ENCODE measurements around the gene LEFTY1. TPM values are rescaled to one million over a fixed set of nuclear protein-coding genes. Genes with fewer than 3 reads are reported as not detected.
"Not testable (repeated sequence)": the region's sequence is repeated elsewhere in the genome, so short reads cannot be mapped to it uniquely, and the experiment has no call there.

Gene LEFTY1
- total RNA-seq, 5 donors from 2014 or later (not counting 1 experiment from before 2014, with no cell fraction given) = 0.23 to 0.63 (median 0.35) TPM

DNA sequence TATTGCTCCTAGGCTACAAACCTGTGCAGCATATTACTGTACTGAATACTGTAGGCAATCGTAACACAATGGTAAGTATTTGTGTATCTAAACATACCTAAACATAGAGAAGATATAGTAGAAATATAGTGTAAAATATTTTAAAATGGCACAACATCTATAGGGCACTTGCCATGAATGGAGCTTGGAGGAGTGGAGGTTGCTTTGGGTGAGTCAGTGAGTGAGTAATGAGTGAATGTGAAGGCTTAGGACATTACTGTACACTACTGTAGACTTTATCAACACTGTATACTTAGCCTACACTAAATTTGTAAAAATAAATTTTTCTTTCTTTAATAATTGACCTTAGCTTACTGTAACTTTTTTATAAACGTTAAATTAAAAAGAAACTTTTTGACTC is 44.1 kb upstream of the LEFTY1 start:
- Mint-ChIP-seq H3K27ac (no peak overlapping the region), H3K9me3 (no peaks in the 10 kb centered on the region), H3K27me3 (peaks cover 0 to 2% of the 10 kb centered on the region in 2 donors), H3K36me3 (no peaks in the 10 kb centered on the region), H3K4me3 (no peak overlapping the region), H3K4me1 (peaks cover 13 to 15% (median 14%) of the 10 kb centered on the region in 3 donors)
- Histone ChIP-seq H3K9me3 (no peaks in the 10 kb centered on the region), H3K27me3 (replicated peaks in 1 of 2; ENCODE audit: control insufficient read depth in 2 of 2, extremely low read depth in 1 of 2, insufficient read depth in 2 of 2, low read length in 1 of 2) (no peaks in the 10 kb centered on the region), H3K27ac (ENCODE audit: low read length) (no peak overlapping the region), H3K4me1 (ENCODE audit: control insufficient read depth in 1 of 2, extremely low read depth in 1 of 2, insufficient read depth in 2 of 2, low read length in 2 of 2) (peaks cover 10 to 13% of the 10 kb centered on the region in 2 experiments), H3K36me3 (ENCODE audit: control insufficient read depth in 2 of 2, extremely low read depth in 1 of 2, insufficient read depth in 1 of 2, low read length in 1 of 2) (no peaks in the 10 kb centered on the region), H3K4me3 (ENCODE audit: control insufficient read depth in 1 of 2, extremely low read depth in 1 of 2, low read length in 1 of 2) (no peak overlapping the region)
- no peak for DNase-seq
- CTCF ChIA-PET = interaction anchor here in 1 of 2 donors (0.6 kb wide), 1 partner anchor 155 kb away, joined by 3 read pairs; the partner anchor contains the start of gene SRP9
- POLR2A ChIA-PET = interaction anchor here in 1 of 2 donors (0.5 to 0.6 kb wide), 2 partner anchors 583 to 916 kb away, joined by 3 to 4 read pairs; no protein-coding TSS in a partner anchor
- no peak for ATAC-seq (replicated peaks in 1 of 4)
- WGBS (ENCODE audit: insufficient coverage) = no CpG with 5 or more reads among the region's 2 CpGs

DNA sequence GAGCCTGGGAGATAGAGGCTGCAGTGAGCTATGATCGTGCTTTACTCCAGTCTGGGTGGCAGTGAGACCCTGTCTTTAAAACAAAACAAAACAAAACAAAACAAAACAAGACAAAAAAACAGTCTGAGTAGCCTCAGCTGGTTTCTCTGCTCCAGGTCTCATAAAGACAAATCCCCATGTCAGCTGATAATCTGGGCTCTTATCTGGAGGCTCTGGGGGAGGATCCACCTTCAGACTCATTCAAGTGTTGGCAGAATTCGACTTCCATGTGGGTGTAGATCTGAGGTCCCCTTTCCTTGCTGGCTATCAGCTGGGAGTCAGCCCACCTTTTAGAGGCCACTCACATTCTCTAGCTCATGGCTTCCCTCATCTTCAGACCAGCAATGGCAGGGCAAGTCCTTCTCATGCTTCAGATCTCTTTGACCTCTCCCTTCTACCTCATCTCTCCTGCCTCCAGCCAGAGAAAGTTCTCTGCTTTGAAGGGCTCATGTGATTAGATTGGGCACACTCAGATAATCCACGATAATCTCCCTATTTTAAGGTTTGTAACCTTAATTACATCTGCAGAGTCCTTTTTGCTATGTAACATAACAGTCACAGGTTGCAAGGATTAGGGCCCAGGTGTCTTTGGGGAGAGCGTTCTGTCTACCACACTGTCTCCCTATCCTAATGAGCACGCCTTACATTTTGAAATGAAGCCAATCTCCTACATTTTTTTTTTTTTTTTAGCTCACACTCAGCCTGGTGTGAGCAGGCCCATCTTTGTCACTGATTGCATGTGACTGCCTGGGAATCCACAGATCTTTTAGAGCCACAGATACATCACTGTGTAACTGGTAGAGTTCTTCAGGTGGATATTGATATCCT is 42.6 kb upstream of the LEFTY1 start:
- Histone ChIP-seq H3K4me1 (ENCODE audit: control insufficient read depth in 1 of 2, extremely low read depth in 1 of 2, insufficient read depth in 2 of 2, low read length in 2 of 2) (peaks cover 20 to 23% of the 10 kb centered on the region in 2 experiments), H3K9me3 (no peaks in the 10 kb centered on the region), H3K4me3 (ENCODE audit: control insufficient read depth in 1 of 2, extremely low read depth in 1 of 2, low read length in 1 of 2) (no peak overlapping the region), H3K36me3 (ENCODE audit: control insufficient read depth in 2 of 2, extremely low read depth in 1 of 2, insufficient read depth in 1 of 2, low read length in 1 of 2) (no peaks in the 10 kb centered on the region), H3K27me3 (replicated peaks in 1 of 2; ENCODE audit: control insufficient read depth in 2 of 2, extremely low read depth in 1 of 2, insufficient read depth in 2 of 2, low read length in 1 of 2) (no peaks in the 10 kb centered on the region), H3K27ac (ENCODE audit: low read length) (no peak overlapping the region)
- ATAC-seq (replicated peaks in 1 of 4) (no peak), DNase-seq (no peak)
- H3K27ac Mint-ChIP-seq = peak overlapping the region in 1 of 2 donors; percentile 80
- no peak overlapping the region for H3K4me3 Mint-ChIP-seq
- ChIA-PET POLR2A (interaction anchor here (0.6 to 0.7 kb wide), 4 partner anchors 9 to 643 kb away, joined by 3 to 4 read pairs (median 4); no protein-coding TSS in a partner anchor), CTCF (interaction anchor here in 1 of 2 donors (0.6 kb wide), 1 partner anchor 94 kb away, joined by 3 read pairs; no protein-coding TSS in a partner anchor)
- no peaks in the 10 kb centered on the region for H3K27me3 Mint-ChIP-seq
- H3K36me3 Mint-ChIP-seq = no peaks in the 10 kb centered on the region
- H3K9me3 Mint-ChIP-seq = no peaks in the 10 kb centered on the region
- 71% methylated on average over 1 of the region's 5 CpGs for WGBS (ENCODE audit: insufficient coverage)
- peaks cover 20 to 23% (median 22%) of the 10 kb centered on the region in 3 donors for H3K4me1 Mint-ChIP-seq

DNA sequence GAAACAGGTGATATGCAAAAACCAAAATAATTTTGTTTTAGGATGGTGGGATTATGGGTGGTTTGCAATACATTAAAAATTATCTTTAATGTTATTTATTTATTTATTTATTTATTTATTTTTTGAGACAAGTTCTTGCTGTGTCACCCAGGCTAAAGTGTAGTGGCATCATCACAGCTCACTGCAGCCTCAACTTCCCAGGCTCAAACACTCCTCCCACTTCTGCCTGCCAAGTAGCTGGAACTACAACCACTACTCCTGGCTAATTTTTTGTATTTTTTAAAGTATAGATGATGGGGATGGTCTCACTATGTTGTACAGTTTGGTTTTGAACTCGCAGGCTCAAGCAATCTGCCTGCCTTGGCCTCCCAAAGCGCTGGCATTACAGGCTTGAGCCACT is 41.6 kb upstream of the LEFTY1 start:
- no peaks in the 10 kb centered on the region for H3K9me3 ChIP-seq
- no peaks in the 10 kb centered on the region for H3K27me3 ChIP-seq (replicated peaks in 1 of 2; ENCODE audit: control insufficient read depth in 2 of 2, extremely low read depth in 1 of 2, insufficient read depth in 2 of 2, low read length in 1 of 2)
- Mint-ChIP-seq H3K4me1 (peaks cover 24 to 26% (median 25%) of the 10 kb centered on the region in 3 donors), H3K9me3 (no peaks in the 10 kb centered on the region), H3K27me3 (no peaks in the 10 kb centered on the region), H3K27ac (peak overlapping the region; percentile 61 to 80), H3K36me3 (no peaks in the 10 kb centered on the region), H3K4me3 (no peak overlapping the region)
- POLR2A ChIA-PET = no interaction called here
- WGBS (ENCODE audit: insufficient coverage) = no CpG with 5 or more reads among the region's 2 CpGs
- CTCF ChIA-PET = no interaction called here
- no peak overlapping the region for H3K4me3 ChIP-seq (ENCODE audit: control insufficient read depth in 1 of 2, extremely low read depth in 1 of 2, low read length in 1 of 2)
- no peaks in the 10 kb centered on the region for H3K36me3 ChIP-seq (ENCODE audit: control insufficient read depth in 2 of 2, extremely low read depth in 1 of 2, insufficient read depth in 1 of 2, low read length in 1 of 2)
- ATAC-seq (replicated peaks in 1 of 4) = no peak
- peaks cover 20 to 23% of the 10 kb centered on the region in 2 experiments for H3K4me1 ChIP-seq (ENCODE audit: control insufficient read depth in 1 of 2, extremely low read depth in 1 of 2, insufficient read depth in 2 of 2, low read length in 2 of 2)
- no peak for DNase-seq
- no peak overlapping the region for H3K27ac ChIP-seq (ENCODE audit: low read length)

DNA sequence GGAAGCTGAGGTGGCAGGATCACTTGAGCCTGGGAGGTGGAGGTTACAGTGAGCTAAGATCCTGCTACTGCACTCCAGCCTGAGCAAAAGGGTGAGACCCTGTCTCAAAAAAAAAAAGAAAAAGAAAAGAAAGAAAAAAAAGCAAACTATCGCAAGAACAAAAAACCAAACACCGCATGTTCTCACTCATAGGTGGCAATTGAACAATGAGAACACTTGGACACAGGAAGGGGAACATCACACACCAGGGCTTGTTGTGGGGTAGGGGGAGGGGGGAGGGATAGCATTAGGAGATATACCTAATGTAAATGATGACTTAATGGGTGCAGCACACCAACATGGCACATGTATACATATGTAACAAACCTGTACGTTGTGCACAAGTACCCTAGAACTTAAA is 40.5 kb upstream of the LEFTY1 start:
- ChIA-PET POLR2A (interaction anchor here (0.6 to 0.7 kb wide), 5 partner anchors 43 to 1504 kb away, joined by 3 to 7 read pairs (median 3); no protein-coding TSS in a partner anchor), CTCF (interaction anchor here in 1 of 2 donors (0.6 kb wide), 2 partner anchors 21 to 237 kb away, joined by 6 read pairs; no protein-coding TSS in a partner anchor)
- H3K9me3 Mint-ChIP-seq; DNase-seq; H3K27me3 ChIP-seq (replicated peaks in 1 of 2; ENCODE audit: control insufficient read depth in 2 of 2, extremely low read depth in 1 of 2, insufficient read depth in 2 of 2, low read length in 1 of 2); H3K36me3 ChIP-seq (ENCODE audit: control insufficient read depth in 2 of 2, extremely low read depth in 1 of 2, insufficient read depth in 1 of 2, low read length in 1 of 2); H3K4me3 ChIP-seq (ENCODE audit: control insufficient read depth in 1 of 2, extremely low read depth in 1 of 2, low read length in 1 of 2); H3K9me3 ChIP-seq; H3K27me3 Mint-ChIP-seq; ATAC-seq (replicated peaks in 1 of 4); H3K36me3 Mint-ChIP-seq: not testable (repeated sequence)
- H3K4me1 Mint-ChIP-seq = peaks cover 29 to 32% (median 29%) of the 10 kb centered on the region in 3 donors
- Histone ChIP-seq H3K4me1 (ENCODE audit: control insufficient read depth in 1 of 2, extremely low read depth in 1 of 2, insufficient read depth in 2 of 2, low read length in 2 of 2) (peaks cover 22 to 31% of the 10 kb centered on the region in 2 experiments), H3K27ac (ENCODE audit: low read length) (peak overlapping the region; percentile 54)
- peak overlapping the region in 1 of 3 donors; percentile 25 for H3K4me3 Mint-ChIP-seq
- WGBS (ENCODE audit: insufficient coverage) = no CpG with 5 or more reads among the region's 3 CpGs
- H3K27ac Mint-ChIP-seq = peak overlapping the region; percentile 77 to 89

DNA sequence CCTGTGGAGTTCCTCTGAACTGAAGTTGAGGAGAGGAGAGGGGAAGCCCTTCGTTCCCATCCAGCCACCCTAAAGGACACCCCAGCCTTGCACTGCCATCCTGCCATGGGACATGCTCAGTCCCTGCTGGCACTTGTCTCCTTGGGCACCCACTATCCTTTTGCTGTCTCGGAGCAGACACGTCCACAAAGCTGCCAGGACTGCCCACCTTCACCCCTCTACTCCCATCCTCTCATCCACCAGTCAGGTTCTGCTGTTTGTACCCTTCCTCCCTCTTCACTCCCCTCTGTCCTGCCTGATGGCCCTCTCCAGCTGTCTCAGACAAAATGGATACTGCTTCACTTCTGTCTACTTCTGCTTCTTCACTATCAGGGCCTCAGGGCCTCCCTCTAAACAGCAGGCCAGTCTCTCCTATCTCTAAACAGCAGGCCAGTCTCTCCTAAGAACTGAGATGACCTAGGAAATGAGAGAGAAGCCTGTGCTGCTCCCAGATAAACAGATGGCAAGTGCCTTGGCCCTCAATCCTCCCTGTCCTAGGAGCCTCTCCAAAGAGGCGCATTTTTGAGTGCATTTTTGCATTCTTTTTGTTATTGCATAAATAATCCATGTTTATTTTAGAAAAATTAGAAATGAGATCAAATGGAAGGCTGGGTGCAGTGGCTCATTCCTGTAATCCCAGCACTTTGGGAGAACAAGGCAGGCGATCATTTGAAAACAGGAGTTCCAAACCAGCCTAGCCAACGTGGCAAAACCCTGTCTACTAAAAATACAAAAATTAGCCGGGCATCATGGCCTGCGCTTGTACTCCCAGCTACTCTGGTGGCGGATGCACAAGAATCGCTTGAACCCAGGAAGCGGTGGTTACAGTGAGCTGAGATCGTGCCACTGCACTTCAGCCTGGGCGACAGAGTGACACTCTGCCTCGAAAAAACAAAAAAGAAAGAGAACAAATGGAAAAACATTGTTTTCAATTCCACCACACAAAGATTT is 39.5 kb upstream of the LEFTY1 start:
- Mint-ChIP-seq H3K36me3 (no peaks in the 10 kb centered on the region), H3K4me3 (peak overlapping the region in 2 of 3 donors; percentile 9 to 25), H3K9me3 (no peaks in the 10 kb centered on the region), H3K27ac (peak overlapping the region; percentile 77 to 91), H3K4me1 (peaks cover 29 to 36% (median 33%) of the 10 kb centered on the region in 3 donors), H3K27me3 (no peaks in the 10 kb centered on the region)
- peak in 24 of 35 experiments; percentile 10 to 64 (median 25) for DNase-seq
- POLR2A ChIA-PET = interaction anchor here in 1 of 2 donors (0.6 to 0.7 kb wide), 2 partner anchors 44 to 402 kb away, joined by 3 read pairs; no protein-coding TSS in a partner anchor
- Histone ChIP-seq H3K4me3 (ENCODE audit: control insufficient read depth in 1 of 2, extremely low read depth in 1 of 2, low read length in 1 of 2) (no peak overlapping the region), H3K4me1 (ENCODE audit: control insufficient read depth in 1 of 2, extremely low read depth in 1 of 2, insufficient read depth in 2 of 2, low read length in 2 of 2) (peaks cover 22 to 34% of the 10 kb centered on the region in 2 experiments), H3K9me3 (no peaks in the 10 kb centered on the region), H3K36me3 (ENCODE audit: control insufficient read depth in 2 of 2, extremely low read depth in 1 of 2, insufficient read depth in 1 of 2, low read length in 1 of 2) (no peaks in the 10 kb centered on the region), H3K27ac (ENCODE audit: low read length) (peak overlapping the region; percentile 54), H3K27me3 (replicated peaks in 1 of 2; ENCODE audit: control insufficient read depth in 2 of 2, extremely low read depth in 1 of 2, insufficient read depth in 2 of 2, low read length in 1 of 2) (no peaks in the 10 kb centered on the region)
- 60% methylated on average over 9 of the region's 14 CpGs for WGBS (ENCODE audit: insufficient coverage)
- ATAC-seq (replicated peaks in 1 of 4) = no peak
- CTCF ChIA-PET = interaction anchor here in 1 of 2 donors (0.6 kb wide), 1 partner anchor 10 kb away, joined by 4 read pairs; no protein-coding TSS in a partner anchor
